SK-N-MC (cell line): ENCODE data around the gene GOLGA7B.

Experiments
- EZH2 ChIP-seq: fragments of 200-600 bp; sonication (generic); IDR thresholded peaks from one replicate; pipeline ENCODE4 v1.6.1; 2017; ENCODE audit warnings: antibody characterized with exemption
- POLR2AphosphoS5 ChIP-seq: IDR thresholded peaks from 2 replicates; pipeline ENCODE4 v1.6.1; 2012; ENCODE audit warnings: mild to moderate bottlenecking, low read depth, low read length, borderline replicate concordance

DNA sequence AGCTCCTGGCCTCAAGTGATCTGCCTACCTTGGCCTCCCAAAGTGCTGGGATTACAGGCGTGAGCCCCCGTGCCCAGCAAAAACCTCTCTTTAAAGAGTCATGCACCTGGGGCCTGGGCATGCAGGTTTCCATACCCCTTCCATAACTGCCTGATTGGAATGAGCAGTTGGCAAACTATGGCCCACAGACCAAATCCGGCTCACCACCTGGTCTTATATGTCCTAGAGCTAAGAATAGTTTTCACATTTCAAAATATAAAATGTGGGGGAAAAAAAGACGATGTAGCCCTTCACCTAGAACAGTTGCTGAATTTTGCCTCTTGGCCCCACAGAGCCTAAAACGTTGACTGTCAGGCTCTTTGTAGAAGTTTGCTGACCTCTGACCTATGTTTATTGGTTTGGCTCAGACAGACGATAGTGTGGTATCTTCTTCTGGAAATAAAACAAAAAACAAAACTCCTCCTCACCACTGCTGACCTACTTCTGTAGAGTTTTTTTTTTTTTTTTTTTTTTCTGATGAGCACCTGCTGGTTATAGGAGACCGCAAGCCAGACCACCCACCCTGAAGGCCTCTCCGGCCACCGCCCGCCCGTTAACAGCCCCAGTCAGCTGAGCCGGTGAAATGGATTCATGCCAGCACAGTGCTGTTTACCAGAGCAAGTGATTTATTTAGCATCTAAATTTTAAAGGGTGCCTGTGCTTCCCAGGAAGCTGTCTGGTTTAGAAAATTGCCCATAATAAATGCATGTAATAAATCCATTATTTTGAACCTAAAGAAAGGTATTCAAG is 44.4 kb upstream of the GOLGA7B start:
- no peak for TF ChIP-seq POLR2AphosphoS5
- no peak for TF ChIP-seq EZH2
